HEK293T (cell line): Measurements from ENCODE around the gene SRRM3.
"Not testable (repeated sequence)": the region's sequence is repeated elsewhere in the genome, so short reads cannot be mapped to it uniquely, and the experiment has no call there.

Source experiments
- BHLHE40 ChIP-seq: fragments of 450-650 bp; IDR thresholded peaks from 2 replicates; pipeline ENCODE4 v1.6.1; 2016; ENCODE audit warnings: mild to moderate bottlenecking, moderate library complexity, borderline replicate concordance
- TF ChIP-seq, protein P1 (sequence below): fragments of 450-650 bp; IDR thresholded peaks from 2 replicates; pipeline ENCODE4 v1.6.1; 2016

DNA sequence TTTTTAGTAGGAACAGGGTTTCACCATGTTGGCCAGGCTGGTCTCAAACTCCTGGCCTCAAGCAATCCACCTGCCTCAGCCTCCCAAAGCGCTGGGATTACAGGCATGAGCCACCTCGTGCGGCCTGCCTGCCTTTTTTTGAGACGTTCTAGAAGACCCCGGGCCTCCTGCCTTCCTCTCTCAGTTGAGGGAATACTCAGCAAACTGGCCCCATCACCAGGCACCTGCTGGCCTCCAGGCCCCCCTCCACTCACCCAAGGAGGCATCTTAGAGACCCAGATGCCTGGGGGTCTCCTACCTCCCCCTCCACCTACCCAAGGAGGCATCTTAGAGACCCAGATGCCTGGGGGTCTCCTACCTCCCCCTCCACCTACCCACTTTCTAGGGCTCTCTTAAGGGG lies 91.2 kb downstream of the SRRM3 start:
- TF ChIP-seq, protein P1, sequence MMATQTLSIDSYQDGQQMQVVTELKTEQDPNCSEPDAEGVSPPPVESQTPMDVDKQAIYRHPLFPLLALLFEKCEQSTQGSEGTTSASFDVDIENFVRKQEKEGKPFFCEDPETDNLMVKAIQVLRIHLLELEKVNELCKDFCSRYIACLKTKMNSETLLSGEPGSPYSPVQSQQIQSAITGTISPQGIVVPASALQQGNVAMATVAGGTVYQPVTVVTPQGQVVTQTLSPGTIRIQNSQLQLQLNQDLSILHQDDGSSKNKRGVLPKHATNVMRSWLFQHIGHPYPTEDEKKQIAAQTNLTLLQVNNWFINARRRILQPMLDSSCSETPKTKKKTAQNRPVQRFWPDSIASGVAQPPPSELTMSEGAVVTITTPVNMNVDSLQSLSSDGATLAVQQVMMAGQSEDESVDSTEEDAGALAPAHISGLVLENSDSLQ, result not testable (repeated sequence)
- TF ChIP-seq BHLHE40, result not testable (repeated sequence)
